ENCODE measurements around the gene TMEM80. TPM values are rescaled to one million over a fixed set of nuclear protein-coding genes. Genes with fewer than 3 reads are reported as not detected.

Gene TMEM80
- total and polyA plus RNA-seq, 2 experiments from 2014 or later = 12.8 to 25.4 TPM

DNA sequence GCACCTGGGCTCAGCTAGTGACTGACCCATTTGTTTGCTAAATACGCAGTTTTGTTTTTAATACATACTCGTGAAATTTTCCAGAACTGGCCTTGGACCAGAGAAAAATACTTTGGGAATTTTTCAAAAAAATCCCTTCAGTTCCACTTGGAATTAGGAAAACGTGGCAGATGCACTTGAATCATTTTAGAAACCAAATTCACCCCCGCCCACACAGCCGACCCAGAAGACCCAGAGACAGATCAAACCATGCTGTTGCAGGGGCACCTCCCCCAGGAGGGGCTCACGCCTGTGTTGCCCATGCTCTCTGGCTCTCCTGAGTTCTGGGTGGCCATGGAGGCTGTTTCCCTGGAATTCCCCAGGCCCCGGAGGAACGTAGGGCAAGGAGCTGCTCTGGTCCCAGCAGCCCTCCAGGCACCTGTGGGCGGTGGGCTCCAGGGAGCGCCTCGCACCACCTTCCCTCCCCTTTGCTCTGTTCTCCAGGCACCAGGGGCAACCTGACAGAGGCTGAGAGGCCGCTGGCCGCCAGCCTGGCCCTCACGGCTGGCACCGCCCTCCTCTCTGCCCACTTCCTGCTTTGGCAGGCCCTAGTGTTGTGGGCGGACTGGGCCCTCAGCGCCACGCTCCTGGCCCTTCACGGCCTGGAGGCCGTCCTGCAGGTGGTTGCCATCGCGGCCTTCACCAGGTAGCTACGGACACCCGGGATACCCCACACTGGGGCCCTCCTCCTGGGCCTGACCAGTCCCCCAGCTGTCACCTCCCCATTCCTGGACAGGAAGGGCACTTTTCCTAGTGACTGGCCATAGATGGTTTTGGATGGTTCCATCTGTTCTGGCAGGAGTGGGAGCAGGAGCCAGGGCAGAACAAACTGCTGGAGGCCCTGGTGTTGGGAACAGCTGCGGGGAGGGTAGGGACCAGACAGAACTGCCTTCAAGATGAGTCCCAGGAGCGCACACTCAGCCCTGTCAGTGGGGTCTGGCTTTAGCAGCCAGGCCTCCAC is 7.1 kb downstream of the TMEM80 start:
- Histone ChIP-seq H3K9me2 (ENCODE audit: insufficient read depth) (no peaks in the 10 kb centered on the region), H3K4me2 (no peak overlapping the region), H3K27me3 (ENCODE audit: insufficient read depth) (no peaks in the 10 kb centered on the region), H3K4me3 (no peak overlapping the region), H2AFZ (no peak overlapping the region), H3K4me1 (ENCODE audit: insufficient read depth) (peaks cover 20% of the 10 kb centered on the region), H3K36me3 (ENCODE audit: insufficient read depth) (no peaks in the 10 kb centered on the region), H3K27ac (ENCODE audit: low read depth) (no peak overlapping the region), H3K79me2 (replicated peaks; ENCODE audit: insufficient read depth) (no peaks in the 10 kb centered on the region), H4K20me1 (replicated peaks; ENCODE audit: insufficient read depth) (peaks cover 5% of the 10 kb centered on the region), H3F3A (replicated peaks; ENCODE audit: low read depth) (peaks cover 26% of the 10 kb centered on the region; the same call in 1 of the 2 replicates)
- H3K27ac Mint-ChIP-seq = no peak overlapping the region
- TF ChIP-seq ZNF114 (CRISPR knock-in tag; IDR thresholded peaks at IDR 0.05) (no peak), EZH2 (IDR thresholded peaks at IDR 0.05; ENCODE audit: low read depth, unreplicated experiment) (no peak), NANOG (IDR thresholded peaks at IDR 0.05; ENCODE audit: borderline replicate concordance) (no peak), EZH2phosphoT487 (IDR thresholded peaks at IDR 0.05; ENCODE audit: unreplicated experiment) (no peak), CREB1 (CRISPR knock-in tag; IDR thresholded peaks at IDR 0.05; ENCODE audit: low read depth) (no peak), JUNB (IDR thresholded peaks at IDR 0.05; ENCODE audit: unreplicated experiment) (no peak), STAT1 (IDR thresholded peaks at IDR 0.05; ENCODE audit: unreplicated experiment) (no peak), POLR2AphosphoS5 (IDR thresholded peaks at IDR 0.05; ENCODE audit: low read depth) (no peak), ZNF331 (CRISPR knock-in tag; IDR thresholded peaks at IDR 0.05; ENCODE audit: low read depth) (no peak)
- TF ChIP-seq, protein P1, sequence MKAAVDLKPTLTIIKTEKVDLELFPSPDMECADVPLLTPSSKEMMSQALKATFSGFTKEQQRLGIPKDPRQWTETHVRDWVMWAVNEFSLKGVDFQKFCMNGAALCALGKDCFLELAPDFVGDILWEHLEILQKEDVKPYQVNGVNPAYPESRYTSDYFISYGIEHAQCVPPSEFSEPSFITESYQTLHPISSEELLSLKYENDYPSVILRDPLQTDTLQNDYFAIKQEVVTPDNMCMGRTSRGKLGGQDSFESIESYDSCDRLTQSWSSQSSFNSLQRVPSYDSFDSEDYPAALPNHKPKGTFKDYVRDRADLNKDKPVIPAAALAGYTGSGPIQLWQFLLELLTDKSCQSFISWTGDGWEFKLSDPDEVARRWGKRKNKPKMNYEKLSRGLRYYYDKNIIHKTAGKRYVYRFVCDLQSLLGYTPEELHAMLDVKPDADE (IDR thresholded peaks at IDR 0.05) = no peak
- TF ChIP-seq, protein P2, sequence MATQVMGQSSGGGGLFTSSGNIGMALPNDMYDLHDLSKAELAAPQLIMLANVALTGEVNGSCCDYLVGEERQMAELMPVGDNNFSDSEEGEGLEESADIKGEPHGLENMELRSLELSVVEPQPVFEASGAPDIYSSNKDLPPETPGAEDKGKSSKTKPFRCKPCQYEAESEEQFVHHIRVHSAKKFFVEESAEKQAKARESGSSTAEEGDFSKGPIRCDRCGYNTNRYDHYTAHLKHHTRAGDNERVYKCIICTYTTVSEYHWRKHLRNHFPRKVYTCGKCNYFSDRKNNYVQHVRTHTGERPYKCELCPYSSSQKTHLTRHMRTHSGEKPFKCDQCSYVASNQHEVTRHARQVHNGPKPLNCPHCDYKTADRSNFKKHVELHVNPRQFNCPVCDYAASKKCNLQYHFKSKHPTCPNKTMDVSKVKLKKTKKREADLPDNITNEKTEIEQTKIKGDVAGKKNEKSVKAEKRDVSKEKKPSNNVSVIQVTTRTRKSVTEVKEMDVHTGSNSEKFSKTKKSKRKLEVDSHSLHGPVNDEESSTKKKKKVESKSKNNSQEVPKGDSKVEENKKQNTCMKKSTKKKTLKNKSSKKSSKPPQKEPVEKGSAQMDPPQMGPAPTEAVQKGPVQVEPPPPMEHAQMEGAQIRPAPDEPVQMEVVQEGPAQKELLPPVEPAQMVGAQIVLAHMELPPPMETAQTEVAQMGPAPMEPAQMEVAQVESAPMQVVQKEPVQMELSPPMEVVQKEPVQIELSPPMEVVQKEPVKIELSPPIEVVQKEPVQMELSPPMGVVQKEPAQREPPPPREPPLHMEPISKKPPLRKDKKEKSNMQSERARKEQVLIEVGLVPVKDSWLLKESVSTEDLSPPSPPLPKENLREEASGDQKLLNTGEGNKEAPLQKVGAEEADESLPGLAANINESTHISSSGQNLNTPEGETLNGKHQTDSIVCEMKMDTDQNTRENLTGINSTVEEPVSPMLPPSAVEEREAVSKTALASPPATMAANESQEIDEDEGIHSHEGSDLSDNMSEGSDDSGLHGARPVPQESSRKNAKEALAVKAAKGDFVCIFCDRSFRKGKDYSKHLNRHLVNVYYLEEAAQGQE (IDR thresholded peaks at IDR 0.05; ENCODE audit: unreplicated experiment) = no peak
- TF ChIP-seq, protein P3, sequence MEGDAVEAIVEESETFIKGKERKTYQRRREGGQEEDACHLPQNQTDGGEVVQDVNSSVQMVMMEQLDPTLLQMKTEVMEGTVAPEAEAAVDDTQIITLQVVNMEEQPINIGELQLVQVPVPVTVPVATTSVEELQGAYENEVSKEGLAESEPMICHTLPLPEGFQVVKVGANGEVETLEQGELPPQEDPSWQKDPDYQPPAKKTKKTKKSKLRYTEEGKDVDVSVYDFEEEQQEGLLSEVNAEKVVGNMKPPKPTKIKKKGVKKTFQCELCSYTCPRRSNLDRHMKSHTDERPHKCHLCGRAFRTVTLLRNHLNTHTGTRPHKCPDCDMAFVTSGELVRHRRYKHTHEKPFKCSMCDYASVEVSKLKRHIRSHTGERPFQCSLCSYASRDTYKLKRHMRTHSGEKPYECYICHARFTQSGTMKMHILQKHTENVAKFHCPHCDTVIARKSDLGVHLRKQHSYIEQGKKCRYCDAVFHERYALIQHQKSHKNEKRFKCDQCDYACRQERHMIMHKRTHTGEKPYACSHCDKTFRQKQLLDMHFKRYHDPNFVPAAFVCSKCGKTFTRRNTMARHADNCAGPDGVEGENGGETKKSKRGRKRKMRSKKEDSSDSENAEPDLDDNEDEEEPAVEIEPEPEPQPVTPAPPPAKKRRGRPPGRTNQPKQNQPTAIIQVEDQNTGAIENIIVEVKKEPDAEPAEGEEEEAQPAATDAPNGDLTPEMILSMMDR (conservative IDR thresholded peaks at IDR 0.05; ENCODE audit: low read depth in 2 of 2) = no peak
- TF ChIP-seq, protein P4, sequence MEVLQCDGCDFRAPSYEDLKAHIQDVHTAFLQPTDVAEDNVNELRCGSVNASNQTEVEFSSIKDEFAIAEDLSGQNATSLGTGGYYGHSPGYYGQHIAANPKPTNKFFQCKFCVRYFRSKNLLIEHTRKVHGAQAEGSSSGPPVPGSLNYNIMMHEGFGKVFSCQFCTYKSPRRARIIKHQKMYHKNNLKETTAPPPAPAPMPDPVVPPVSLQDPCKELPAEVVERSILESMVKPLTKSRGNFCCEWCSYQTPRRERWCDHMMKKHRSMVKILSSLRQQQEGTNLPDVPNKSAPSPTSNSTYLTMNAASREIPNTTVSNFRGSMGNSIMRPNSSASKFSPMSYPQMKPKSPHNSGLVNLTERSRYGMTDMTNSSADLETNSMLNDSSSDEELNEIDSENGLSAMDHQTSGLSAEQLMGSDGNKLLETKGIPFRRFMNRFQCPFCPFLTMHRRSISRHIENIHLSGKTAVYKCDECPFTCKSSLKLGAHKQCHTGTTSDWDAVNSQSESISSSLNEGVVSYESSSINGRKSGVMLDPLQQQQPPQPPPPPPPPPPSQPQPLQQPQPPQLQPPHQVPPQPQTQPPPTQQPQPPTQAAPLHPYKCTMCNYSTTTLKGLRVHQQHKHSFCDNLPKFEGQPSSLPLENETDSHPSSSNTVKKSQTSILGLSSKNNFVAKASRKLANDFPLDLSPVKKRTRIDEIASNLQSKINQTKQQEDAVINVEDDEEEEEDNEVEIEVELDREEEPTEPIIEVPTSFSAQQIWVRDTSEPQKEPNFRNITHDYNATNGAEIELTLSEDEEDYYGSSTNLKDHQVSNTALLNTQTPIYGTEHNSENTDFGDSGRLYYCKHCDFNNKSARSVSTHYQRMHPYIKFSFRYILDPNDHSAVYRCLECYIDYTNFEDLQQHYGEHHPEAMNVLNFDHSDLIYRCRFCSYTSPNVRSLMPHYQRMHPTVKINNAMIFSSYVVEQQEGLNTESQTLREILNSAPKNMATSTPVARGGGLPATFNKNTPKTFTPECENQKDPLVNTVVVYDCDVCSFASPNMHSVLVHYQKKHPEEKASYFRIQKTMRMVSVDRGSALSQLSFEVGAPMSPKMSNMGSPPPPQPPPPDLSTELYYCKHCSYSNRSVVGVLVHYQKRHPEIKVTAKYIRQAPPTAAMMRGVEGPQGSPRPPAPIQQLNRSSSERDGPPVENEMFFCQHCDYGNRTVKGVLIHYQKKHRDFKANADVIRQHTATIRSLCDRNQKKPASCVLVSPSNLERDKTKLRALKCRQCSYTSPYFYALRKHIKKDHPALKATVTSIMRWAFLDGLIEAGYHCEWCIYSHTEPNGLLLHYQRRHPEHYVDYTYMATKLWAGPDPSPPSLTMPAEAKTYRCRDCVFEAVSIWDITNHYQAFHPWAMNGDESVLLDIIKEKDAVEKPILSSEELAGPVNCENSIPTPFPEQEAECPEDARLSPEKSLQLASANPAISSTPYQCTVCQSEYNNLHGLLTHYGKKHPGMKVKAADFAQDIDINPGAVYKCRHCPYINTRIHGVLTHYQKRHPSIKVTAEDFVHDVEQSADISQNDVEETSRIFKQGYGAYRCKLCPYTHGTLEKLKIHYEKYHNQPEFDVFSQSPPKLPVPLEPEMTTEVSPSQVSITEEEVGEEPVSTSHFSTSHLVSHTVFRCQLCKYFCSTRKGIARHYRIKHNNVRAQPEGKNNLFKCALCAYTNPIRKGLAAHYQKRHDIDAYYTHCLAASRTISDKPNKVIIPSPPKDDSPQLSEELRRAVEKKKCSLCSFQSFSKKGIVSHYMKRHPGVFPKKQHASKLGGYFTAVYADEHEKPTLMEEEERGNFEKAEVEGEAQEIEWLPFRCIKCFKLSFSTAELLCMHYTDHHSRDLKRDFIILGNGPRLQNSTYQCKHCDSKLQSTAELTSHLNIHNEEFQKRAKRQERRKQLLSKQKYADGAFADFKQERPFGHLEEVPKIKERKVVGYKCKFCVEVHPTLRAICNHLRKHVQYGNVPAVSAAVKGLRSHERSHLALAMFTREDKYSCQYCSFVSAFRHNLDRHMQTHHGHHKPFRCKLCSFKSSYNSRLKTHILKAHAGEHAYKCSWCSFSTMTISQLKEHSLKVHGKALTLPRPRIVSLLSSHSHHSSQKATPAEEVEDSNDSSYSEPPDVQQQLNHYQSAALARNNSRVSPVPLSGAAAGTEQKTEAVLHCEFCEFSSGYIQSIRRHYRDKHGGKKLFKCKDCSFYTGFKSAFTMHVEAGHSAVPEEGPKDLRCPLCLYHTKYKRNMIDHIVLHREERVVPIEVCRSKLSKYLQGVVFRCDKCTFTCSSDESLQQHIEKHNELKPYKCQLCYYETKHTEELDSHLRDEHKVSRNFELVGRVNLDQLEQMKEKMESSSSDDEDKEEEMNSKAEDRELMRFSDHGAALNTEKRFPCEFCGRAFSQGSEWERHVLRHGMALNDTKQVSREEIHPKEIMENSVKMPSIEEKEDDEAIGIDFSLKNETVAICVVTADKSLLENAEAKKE (CRISPR knock-in tag; IDR thresholded peaks at IDR 0.05) = no peak
- peaks cover 8% of the 10 kb centered on the region for H3K27me3 Mint-ChIP-seq (ENCODE audit: insufficient read depth, low read depth, poor library complexity)
- peaks cover 16% of the 10 kb centered on the region for H3K4me1 Mint-ChIP-seq
- DNase-seq (ENCODE audit: low spot score) = no peak
- ATAC-seq = no peak
- no peaks in the 10 kb centered on the region; the same call in 2 of the 3 replicates for H3K36me3 Mint-ChIP-seq (ENCODE audit: low read depth)
- H3K4me3 Mint-ChIP-seq = no peak overlapping the region
- no peaks in the 10 kb centered on the region for H3K9me3 Mint-ChIP-seq
